EH (cell line): Measurements from ENCODE around the gene MACC1.

Experiments used
- DNase-seq: peaks from one replicate; pipeline ENCODE4 v3.0.0-alpha.2; 2015; ENCODE audit warnings: low read depth

The MACC1 gene

GRCh38 chr7:20229646-20230500, 12.7 kb upstream of the MACC1 start:
- DNase-seq: peak; percentile 35

- no peak for DNase-seq
Measured at GRCh38 chr7:20229081-20229480, 11.9 kb upstream of the MACC1 start.

DNA sequence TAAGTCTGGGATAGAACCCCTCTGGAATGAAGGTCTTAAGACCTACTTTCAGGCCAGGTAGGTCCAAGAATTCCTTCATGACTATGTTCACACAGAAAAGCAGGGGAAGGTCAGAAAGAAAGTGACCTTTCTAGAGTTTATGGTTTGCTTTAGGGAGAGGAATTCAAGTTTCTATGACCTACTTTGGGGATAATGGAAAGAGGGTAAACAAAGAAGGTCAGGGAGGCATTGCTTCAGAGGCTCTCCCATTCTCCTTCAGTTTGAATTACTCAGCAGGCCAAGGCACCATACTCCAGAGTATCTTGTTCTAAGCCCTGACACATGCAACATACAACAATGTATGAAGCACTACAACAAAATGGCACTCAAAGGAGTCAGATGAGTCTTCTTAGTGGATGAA, 11.5 kb upstream of the MACC1 start:
- DNase-seq: no peak

DNA sequence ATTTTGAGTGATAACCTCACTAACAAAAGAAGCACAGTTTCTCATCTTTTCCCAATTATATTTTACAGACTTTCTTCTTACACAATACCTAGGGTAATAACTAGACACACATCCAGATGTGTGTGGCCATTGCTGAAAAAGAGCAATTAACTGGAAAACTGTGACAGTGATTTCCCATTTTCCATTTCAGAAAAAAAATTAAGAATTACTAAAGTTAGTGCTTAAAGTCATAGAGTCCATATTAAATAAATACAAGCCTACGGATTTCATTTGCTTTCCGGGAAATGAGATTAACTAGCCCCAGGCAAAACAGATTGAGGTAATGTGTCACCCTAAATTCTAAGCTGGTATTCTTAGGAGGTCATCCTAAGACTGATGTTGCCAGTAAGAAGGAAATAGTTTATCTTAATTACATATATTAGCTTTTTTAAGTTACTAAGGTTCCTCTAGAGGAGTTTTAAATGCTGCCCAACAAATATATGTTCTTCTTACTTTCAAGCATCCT, 10.2 kb upstream of the MACC1 start:
- DNase-seq: no peak

- no peak for DNase-seq
Measured at GRCh38 chr7:20226860-20227259, 9.7 kb upstream of the MACC1 start.

- no peak for DNase-seq
Measured at GRCh38 chr7:20225384-20225783, 8.2 kb upstream of the MACC1 start.

DNA sequence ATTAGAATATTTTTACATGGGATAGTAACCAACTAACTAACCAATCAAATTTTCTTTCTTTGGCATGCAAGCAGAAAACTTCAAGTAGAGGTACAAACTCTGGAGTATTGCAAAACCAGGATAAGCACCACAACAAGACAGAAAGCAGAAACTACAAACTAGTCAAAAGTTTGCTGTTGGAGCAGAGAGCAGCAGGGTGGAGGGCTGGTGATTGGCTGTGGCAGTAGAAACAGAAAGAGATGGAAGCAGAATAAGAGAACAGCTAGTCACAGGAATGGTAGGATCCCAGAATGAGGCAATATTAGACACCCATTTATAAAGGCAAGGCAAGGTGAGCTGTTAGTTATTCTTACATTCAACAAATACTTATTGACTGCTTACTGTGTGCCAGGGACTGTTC, 6.8 kb upstream of the MACC1 start:
- no peak for DNase-seq

- no peak for DNase-seq
Measured at GRCh38 chr7:20223356-20223755, 6.2 kb upstream of the MACC1 start.

DNA sequence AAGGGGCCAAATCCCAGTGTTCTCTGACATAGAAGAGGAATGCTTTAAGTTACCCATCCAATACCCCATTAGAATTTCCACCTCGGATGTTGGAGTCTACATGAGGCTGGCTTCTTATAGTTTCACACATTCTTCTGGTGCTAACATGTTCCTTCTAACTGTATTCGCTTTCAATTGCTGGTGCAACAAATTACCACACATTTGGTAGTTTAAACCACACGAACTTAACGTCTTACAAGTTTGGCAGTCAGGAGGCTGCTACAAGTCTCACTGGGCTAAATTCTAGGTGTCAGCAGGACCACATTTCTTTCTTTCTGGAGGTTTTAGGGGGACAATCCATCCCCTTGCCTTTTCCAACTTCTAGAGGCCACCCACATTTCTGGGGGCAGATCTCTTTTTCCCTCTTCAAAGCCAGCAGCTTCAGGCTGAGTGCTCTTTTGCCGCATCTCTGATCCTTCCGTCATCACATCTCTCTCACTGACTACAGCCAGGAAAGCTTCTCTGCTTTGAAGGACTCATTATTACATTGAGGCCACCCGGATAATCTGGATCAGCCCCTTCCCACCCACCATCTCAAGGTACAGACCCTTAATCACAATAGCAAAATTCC, 5.1 kb upstream of the MACC1 start:
- DNase-seq: no peak

DNA sequence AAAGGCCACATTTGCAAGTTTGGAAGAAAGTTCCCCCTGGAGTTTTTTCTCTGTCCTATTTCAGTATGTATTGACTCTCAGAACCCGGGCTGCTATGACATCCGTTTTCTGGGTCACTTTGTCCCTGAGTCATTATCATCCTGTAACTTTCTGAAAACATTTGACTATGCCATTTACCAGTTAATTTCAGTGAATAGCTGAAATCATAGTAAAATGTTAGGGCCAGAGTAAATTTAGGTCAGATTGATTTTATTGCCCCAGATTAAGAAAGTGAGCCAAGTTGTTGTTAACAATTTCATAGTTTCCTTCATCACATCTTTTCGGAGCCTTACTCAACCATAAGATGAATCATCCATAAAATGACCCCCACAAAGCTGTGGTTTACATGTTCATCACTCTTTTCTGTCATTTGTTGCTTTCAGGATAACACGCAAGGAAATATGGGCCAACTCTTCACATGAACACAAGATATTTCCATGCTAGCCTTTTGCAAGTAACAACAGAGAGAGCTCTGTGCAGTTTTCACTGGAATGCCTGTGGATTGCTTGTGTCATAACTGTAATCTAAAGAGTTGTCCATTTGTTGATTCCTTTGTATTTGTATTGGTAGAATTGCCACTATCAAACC, 3.9 kb upstream of the MACC1 start:
- DNase-seq: peak; percentile 44

DNA sequence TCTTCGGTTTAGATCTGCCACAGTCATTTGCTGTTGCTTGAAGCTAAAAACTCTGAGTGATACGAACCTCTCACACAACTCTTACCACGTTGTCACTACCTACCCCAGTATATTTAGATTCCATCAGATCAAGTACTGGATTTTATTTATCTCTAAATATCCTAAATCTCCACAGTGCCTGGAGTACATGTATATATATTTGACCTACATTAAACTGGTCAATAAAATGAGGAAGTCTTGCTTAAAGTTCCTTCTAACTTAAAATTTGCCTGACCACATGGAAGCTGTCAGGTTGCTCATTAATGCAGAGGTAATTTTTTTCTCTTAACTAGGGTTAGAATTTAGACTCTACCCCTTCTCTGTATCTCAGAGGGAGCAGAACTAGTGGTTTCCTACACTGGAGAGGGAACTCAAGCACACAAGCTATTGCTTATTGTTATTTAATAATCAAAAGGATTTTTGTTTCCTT, 3.1 kb upstream of the MACC1 start:
- DNase-seq: no peak

GRCh38 chr7:20219446-20220292, 2.5 kb upstream of the MACC1 start:
- peak; percentile 17 for DNase-seq

GRCh38 chr7:20219062-20219445, 1.9 kb upstream of the MACC1 start:
- no peak for DNase-seq

DNA sequence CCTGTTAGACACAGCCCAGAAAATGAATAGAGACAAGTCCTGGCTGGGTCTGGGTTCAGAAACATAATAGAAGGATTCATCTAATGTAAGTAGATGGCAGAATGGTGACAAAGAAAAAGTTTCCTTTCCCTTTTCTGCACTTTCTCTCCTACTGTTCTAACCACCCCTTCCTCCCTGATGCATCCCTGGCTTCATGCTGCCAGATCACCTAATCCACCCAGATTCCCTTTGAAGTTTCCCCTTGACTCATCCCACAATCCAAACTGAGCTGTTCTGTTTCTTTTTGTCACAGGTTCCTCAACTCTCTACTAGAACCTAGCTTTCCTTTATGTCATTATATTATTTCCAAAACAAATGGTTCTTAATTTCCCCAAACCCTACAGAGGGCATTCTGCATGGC, 1.1 kb upstream of the MACC1 start:
- no peak for DNase-seq

- DNase-seq: no peak
Measured at GRCh38 chr7:20216406-20217036, 663 bp downstream of the MACC1 start.

GRCh38 chr7:20214921-20215669, 2.1 kb downstream of the MACC1 start:
- DNase-seq: no peak

DNA sequence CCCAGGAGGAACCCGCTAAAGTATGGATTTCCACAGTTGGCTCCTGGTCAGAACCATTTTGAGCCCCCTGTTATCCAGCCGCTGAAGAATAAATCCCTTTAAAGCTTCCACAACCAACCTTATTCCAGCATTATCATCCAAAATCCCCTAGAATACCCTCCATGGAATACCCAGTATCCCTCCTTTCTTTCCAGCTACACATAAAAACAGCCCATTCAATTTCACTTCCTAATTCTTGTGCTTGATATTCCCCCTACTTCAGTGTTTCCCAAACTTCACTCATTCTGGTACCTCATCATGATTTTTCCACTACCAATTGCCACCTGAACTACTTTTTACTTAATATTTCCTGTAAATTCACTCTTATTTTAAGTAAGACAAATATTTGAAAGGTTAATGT, 3.1 kb downstream of the MACC1 start:
- DNase-seq: no peak

DNA sequence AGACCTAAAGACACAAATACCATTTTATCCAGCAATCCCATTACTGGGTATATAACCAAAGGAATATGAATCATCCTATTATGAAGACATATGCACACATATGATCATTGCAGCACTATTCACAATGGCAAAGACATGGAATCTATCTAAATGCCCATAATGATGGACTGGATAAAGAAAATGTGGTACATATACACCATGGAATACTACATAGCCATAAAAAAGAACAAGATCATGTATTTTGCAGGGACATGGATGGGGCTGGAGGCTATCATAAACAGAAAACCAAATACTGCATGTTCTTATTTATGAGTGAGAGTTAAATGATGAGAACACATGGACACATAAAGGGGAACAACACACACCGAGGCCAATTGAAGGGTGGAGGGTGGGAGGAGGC, 3.8 kb downstream of the MACC1 start:
- no peak for DNase-seq

- DNase-seq: no peak
Measured at GRCh38 chr7:20211376-20211775, 5.8 kb downstream of the MACC1 start.

- DNase-seq: no peak
Measured at GRCh38 chr7:20208651-20209307, 8.4 kb downstream of the MACC1 start.
